ENCODE results near the gene RETN.

The RETN gene

DNA sequence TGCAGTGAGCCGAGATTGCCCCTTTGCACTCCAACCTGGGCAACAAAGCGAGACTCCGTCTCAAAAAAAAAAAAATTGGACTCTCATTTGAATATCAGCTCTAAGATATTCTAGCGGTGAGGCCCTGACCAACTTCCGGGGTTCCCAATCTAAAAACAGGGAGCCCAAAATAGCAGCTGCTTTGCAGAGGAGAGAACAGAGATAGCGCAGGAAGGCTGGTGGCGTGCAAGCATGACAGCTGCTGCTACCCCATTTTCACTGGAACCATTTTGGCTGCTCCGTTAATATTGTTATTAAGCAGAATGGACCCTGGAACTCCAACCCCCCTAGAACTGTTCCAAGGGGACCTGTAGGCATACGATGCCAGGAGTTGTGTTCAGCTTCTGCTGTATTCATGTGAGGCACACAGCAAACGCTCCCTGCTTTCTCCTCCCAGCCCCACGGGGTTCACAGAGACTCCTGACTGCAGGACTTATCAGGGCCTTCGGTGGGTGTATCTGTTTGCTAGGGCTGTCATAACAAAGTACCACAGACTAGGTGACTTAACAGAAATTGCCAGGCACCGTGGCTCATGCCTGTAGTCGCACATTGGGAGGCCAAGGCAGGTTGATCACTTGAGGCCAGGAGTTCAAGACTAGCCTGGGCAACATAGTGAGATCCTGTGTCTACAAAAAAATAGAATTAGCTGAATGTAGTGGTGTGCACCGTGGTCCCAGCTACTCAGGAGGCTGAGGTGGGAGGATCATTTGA is 20.4 kb upstream of the RETN start:
- H3K9me3 ChIP-seq (replicated peaks in 1 of 2; ENCODE audit: control insufficient read depth in 2 of 2, insufficient read depth in 1 of 2, low read depth in 1 of 2, low read length in 2 of 2), result no peaks in the 10 kb centered on the region
- H4K91ac ChIP-seq (ENCODE audit: low read depth, low read length, poor library complexity), result no peak overlapping the region
- peaks cover 2 to 3% of the 10 kb centered on the region in 2 donors for H3K4me1 ChIP-seq (ENCODE audit: control insufficient read depth in 2 of 2, insufficient read depth in 1 of 2, low read depth in 1 of 2, low read length in 2 of 2)
- no peak overlapping the region for H2BK5ac ChIP-seq (ENCODE audit: low read length)
- H2BK12ac ChIP-seq (ENCODE audit: low read length), result no peak overlapping the region
- no peak overlapping the region for H3K14ac ChIP-seq (ENCODE audit: low read length)
- peaks cover 2% of the 10 kb centered on the region for H3K79me1 ChIP-seq (ENCODE audit: low read depth, low read length)
- no peak overlapping the region for H2BK15ac ChIP-seq (ENCODE audit: low read length)
- H3K4ac ChIP-seq (ENCODE audit: low read length), result no peak overlapping the region
- no peak for DNase-seq (ENCODE audit: low spot score)
- H4K8ac ChIP-seq (ENCODE audit: low read depth, low read length), result no peak overlapping the region
- no peaks in the 10 kb centered on the region for H3K36me3 ChIP-seq (replicated peaks in 1 of 2; ENCODE audit: control insufficient read depth in 2 of 2, insufficient read depth in 2 of 2, low read length in 2 of 2)
- H2AFZ ChIP-seq (ENCODE audit: low read length), result no peak overlapping the region
- no peak overlapping the region for H3K9ac ChIP-seq (ENCODE audit: low read depth, low read length, poor library complexity)
- no peak overlapping the region for H3K23ac ChIP-seq (ENCODE audit: low read depth, low read length, poor library complexity)
- H3K4me3 ChIP-seq (ENCODE audit: low read length in 2 of 2), result no peak overlapping the region
- no peak overlapping the region for H2BK120ac ChIP-seq (ENCODE audit: low read depth, low read length)
- no CpG with 5 or more reads among the region's 15 CpGs for WGBS, 2 donors (ENCODE audit: extremely low coverage in 2 of 2, insufficient read length in 2 of 2, insufficient replicate concordance in 1 of 2)
- no peak overlapping the region for H2AK5ac ChIP-seq (ENCODE audit: low read depth, low read length)
- peaks cover 0 to 26% (median 5%) of the 10 kb centered on the region in 3 experiments for H3K27me3 ChIP-seq (ENCODE audit: control insufficient read depth in 3 of 3, insufficient read depth in 3 of 3, low read depth in 1 of 3, low read length in 3 of 3)
- H3K18ac ChIP-seq (ENCODE audit: low read length), result no peak overlapping the region
- H3K27ac ChIP-seq (replicated peaks; ENCODE audit: low read length), result no peak overlapping the region
- H3K4me2 ChIP-seq (ENCODE audit: insufficient read depth, low read length, poor library complexity, severe bottlenecking), result no peak overlapping the region

- Histone ChIP-seq H2BK15ac (ENCODE audit: low read length) (no peak overlapping the region), H2AFZ (ENCODE audit: low read length) (no peak overlapping the region), H3K27ac (replicated peaks; ENCODE audit: low read length) (no peak overlapping the region), H3K14ac (ENCODE audit: low read length) (no peak overlapping the region), H2BK5ac (ENCODE audit: low read length) (no peak overlapping the region), H2BK120ac (ENCODE audit: low read depth, low read length) (no peak overlapping the region), H3K4me1 (ENCODE audit: control insufficient read depth in 2 of 2, insufficient read depth in 1 of 2, low read depth in 1 of 2, low read length in 2 of 2) (peaks cover 2 to 3% of the 10 kb centered on the region in 2 donors), H2BK12ac (ENCODE audit: low read length) (no peak overlapping the region), H3K23ac (ENCODE audit: low read depth, low read length, poor library complexity) (no peak overlapping the region), H3K27me3 (ENCODE audit: control insufficient read depth in 3 of 3, insufficient read depth in 3 of 3, low read depth in 1 of 3, low read length in 3 of 3) (peaks cover 0 to 26% (median 5%) of the 10 kb centered on the region in 3 experiments), H3K18ac (ENCODE audit: low read length) (no peak overlapping the region), H3K4me3 (ENCODE audit: low read length in 2 of 2) (no peak overlapping the region), H4K8ac (ENCODE audit: low read depth, low read length) (no peak overlapping the region), H2AK5ac (ENCODE audit: low read depth, low read length) (peak overlapping the region; percentile 54), H3K4me2 (ENCODE audit: insufficient read depth, low read length, poor library complexity, severe bottlenecking) (no peak overlapping the region), H3K4ac (ENCODE audit: low read length) (no peak overlapping the region), H4K91ac (ENCODE audit: low read depth, low read length, poor library complexity) (no peak overlapping the region), H3K36me3 (replicated peaks in 1 of 2; ENCODE audit: control insufficient read depth in 2 of 2, insufficient read depth in 2 of 2, low read length in 2 of 2) (no peaks in the 10 kb centered on the region), H3K79me1 (ENCODE audit: low read depth, low read length) (peaks cover under 1% of the 10 kb centered on the region), H3K9ac (ENCODE audit: low read depth, low read length, poor library complexity) (no peak overlapping the region), H3K9me3 (replicated peaks in 1 of 2; ENCODE audit: control insufficient read depth in 2 of 2, insufficient read depth in 1 of 2, low read depth in 1 of 2, low read length in 2 of 2) (no peaks in the 10 kb centered on the region)
- no peak for DNase-seq (ENCODE audit: low spot score)
- WGBS, 2 donors (ENCODE audit: extremely low coverage in 2 of 2, insufficient read length in 2 of 2, insufficient replicate concordance in 1 of 2), result no CpG with 5 or more reads among the region's 2 CpGs
These were observed 18.7 kb upstream of the RETN start for GRCh38 chr19:7650148-7650547.

GRCh38 chr19:7652061-7652641 is 16.7 kb upstream of the RETN start:
- Histone ChIP-seq H3K27me3 (ENCODE audit: control insufficient read depth in 3 of 3, insufficient read depth in 3 of 3, low read depth in 1 of 3, low read length in 3 of 3) (peaks cover 0 to 16% (median 5%) of the 10 kb centered on the region in 3 experiments), H3K4me3 (ENCODE audit: low read length in 2 of 2) (peak overlapping the region in 1 of 2 donors; percentile 61)
- DNase-seq (ENCODE audit: low spot score), result peak; percentile 92

DNA sequence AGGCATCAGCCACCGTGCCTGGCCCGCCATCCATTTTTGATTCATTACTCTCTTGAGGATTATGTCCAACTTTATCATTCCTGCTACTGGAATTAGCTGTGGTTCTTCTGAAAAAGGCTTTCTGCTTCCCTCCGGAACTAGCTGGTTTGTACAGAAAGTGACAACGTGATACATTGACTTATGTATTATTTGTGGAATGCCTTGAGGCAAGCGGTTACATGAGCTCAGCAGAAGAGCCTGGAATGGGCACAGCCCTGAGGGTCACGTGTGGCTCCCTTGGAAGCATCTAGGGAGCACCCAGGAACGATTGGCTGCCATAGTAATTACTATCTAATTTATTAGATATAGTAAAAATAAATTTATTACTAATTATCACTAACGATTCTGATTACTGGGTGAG is 14.4 kb upstream of the RETN start:
- H2AK5ac ChIP-seq (ENCODE audit: low read depth, low read length), result no peak overlapping the region

More at GRCh38 chr19:7652061-7652641, 16.7 kb upstream of the RETN start:
- H2BK12ac ChIP-seq (ENCODE audit: low read length), result no peak overlapping the region
- no peak overlapping the region for H4K8ac ChIP-seq (ENCODE audit: low read depth, low read length)
- no peak overlapping the region for H2BK15ac ChIP-seq (ENCODE audit: low read length)
- no peak overlapping the region for H3K14ac ChIP-seq (ENCODE audit: low read length)
- H3K4ac ChIP-seq (ENCODE audit: low read length), result no peak overlapping the region
- H3K79me1 ChIP-seq (ENCODE audit: low read depth, low read length), result no peaks in the 10 kb centered on the region
- H3K9me3 ChIP-seq (replicated peaks in 1 of 2; ENCODE audit: control insufficient read depth in 2 of 2, insufficient read depth in 1 of 2, low read depth in 1 of 2, low read length in 2 of 2), result no peaks in the 10 kb centered on the region
- no peak overlapping the region for H4K91ac ChIP-seq (ENCODE audit: low read depth, low read length, poor library complexity)
- no peak overlapping the region for H3K9ac ChIP-seq (ENCODE audit: low read depth, low read length, poor library complexity)
- peak overlapping the region; percentile 51 for H2AFZ ChIP-seq (ENCODE audit: low read length)
- H3K4me1 ChIP-seq (ENCODE audit: control insufficient read depth in 2 of 2, insufficient read depth in 1 of 2, low read depth in 1 of 2, low read length in 2 of 2), result peaks cover 2 to 3% of the 10 kb centered on the region in 2 donors
- no peak overlapping the region for H3K23ac ChIP-seq (ENCODE audit: low read depth, low read length, poor library complexity)
- H3K4me2 ChIP-seq (ENCODE audit: insufficient read depth, low read length, poor library complexity, severe bottlenecking), result peak overlapping the region; percentile 60
- no peak overlapping the region for H2AK5ac ChIP-seq (ENCODE audit: low read depth, low read length)
- WGBS, 2 donors (ENCODE audit: extremely low coverage in 2 of 2, insufficient read length in 2 of 2, insufficient replicate concordance in 1 of 2), result no CpG with 5 or more reads among the region's 28 CpGs
- H2BK120ac ChIP-seq (ENCODE audit: low read depth, low read length), result no peak overlapping the region
- H3K18ac ChIP-seq (ENCODE audit: low read length), result peak overlapping the region; percentile 78
- peak overlapping the region; percentile 64 for H3K27ac ChIP-seq (replicated peaks; ENCODE audit: low read length)
- H3K36me3 ChIP-seq (replicated peaks in 1 of 2; ENCODE audit: control insufficient read depth in 2 of 2, insufficient read depth in 2 of 2, low read length in 2 of 2), result no peaks in the 10 kb centered on the region
- no peak overlapping the region for H2BK5ac ChIP-seq (ENCODE audit: low read length)

More for the DNA sequence above, 14.4 kb upstream of the RETN start:
- H3K27me3 ChIP-seq (ENCODE audit: control insufficient read depth in 3 of 3, insufficient read depth in 3 of 3, low read depth in 1 of 3, low read length in 3 of 3), result peaks cover 0 to 16% (median 5%) of the 10 kb centered on the region in 3 experiments
- H3K14ac ChIP-seq (ENCODE audit: low read length), result no peak overlapping the region
- no peak overlapping the region for H2BK120ac ChIP-seq (ENCODE audit: low read depth, low read length)
- no peak overlapping the region for H3K18ac ChIP-seq (ENCODE audit: low read length)
- no peak overlapping the region for H3K9ac ChIP-seq (ENCODE audit: low read depth, low read length, poor library complexity)
- no peak overlapping the region for H3K4me3 ChIP-seq (ENCODE audit: low read length in 2 of 2)
- H3K4ac ChIP-seq (ENCODE audit: low read length), result no peak overlapping the region
- no CpG with 5 or more reads among the region's 8 CpGs for WGBS, 2 donors (ENCODE audit: extremely low coverage in 2 of 2, insufficient read length in 2 of 2, insufficient replicate concordance in 1 of 2)
- H3K27ac ChIP-seq (replicated peaks; ENCODE audit: low read length), result no peak overlapping the region
- H3K23ac ChIP-seq (ENCODE audit: low read depth, low read length, poor library complexity), result no peak overlapping the region
- H4K91ac ChIP-seq (ENCODE audit: low read depth, low read length, poor library complexity), result no peak overlapping the region
- H3K36me3 ChIP-seq (replicated peaks in 1 of 2; ENCODE audit: control insufficient read depth in 2 of 2, insufficient read depth in 2 of 2, low read length in 2 of 2), result no peaks in the 10 kb centered on the region
- no peak overlapping the region for H3K4me2 ChIP-seq (ENCODE audit: insufficient read depth, low read length, poor library complexity, severe bottlenecking)
- no peak for DNase-seq (ENCODE audit: low spot score)
- H2BK12ac ChIP-seq (ENCODE audit: low read length), result peak overlapping the region; percentile 22
- H3K9me3 ChIP-seq (replicated peaks in 1 of 2; ENCODE audit: control insufficient read depth in 2 of 2, insufficient read depth in 1 of 2, low read depth in 1 of 2, low read length in 2 of 2), result no peaks in the 10 kb centered on the region
- H3K4me1 ChIP-seq (ENCODE audit: control insufficient read depth in 2 of 2, insufficient read depth in 1 of 2, low read depth in 1 of 2, low read length in 2 of 2), result peaks cover 3 to 4% of the 10 kb centered on the region in 2 donors
- no peak overlapping the region for H2BK5ac ChIP-seq (ENCODE audit: low read length)
- no peak overlapping the region for H2AFZ ChIP-seq (ENCODE audit: low read length)
- H4K8ac ChIP-seq (ENCODE audit: low read depth, low read length), result peak overlapping the region; percentile 65
- H2BK15ac ChIP-seq (ENCODE audit: low read length), result no peak overlapping the region
- no peaks in the 10 kb centered on the region for H3K79me1 ChIP-seq (ENCODE audit: low read depth, low read length)
